HFF-Myc (cell line): ENCODE measurements around the gene A3GALT2.

ENCODE experiments used
- DNase-seq: peaks from one replicate; pipeline ENCODE4 v3.0.0-alpha.2; 2011; ENCODE audit warnings: low read depth; ENCODE audit errors: extremely low read depth
- H3K4me3 ChIP-seq: replicated peaks from 2 replicates; pipeline ENCODE4 v1.5.1; 2011; ENCODE audit warnings: low read depth, mild to moderate bottlenecking, control low read depth, low read length
- TF ChIP-seq, protein P1 (sequence below): IDR thresholded peaks from 2 replicates; pipeline ENCODE4 v1.5.1; 2012; ENCODE audit warnings: mild to moderate bottlenecking, low read depth, low read length, control low read depth; ENCODE audit errors: missing control alignments

Gene A3GALT2

DNA sequence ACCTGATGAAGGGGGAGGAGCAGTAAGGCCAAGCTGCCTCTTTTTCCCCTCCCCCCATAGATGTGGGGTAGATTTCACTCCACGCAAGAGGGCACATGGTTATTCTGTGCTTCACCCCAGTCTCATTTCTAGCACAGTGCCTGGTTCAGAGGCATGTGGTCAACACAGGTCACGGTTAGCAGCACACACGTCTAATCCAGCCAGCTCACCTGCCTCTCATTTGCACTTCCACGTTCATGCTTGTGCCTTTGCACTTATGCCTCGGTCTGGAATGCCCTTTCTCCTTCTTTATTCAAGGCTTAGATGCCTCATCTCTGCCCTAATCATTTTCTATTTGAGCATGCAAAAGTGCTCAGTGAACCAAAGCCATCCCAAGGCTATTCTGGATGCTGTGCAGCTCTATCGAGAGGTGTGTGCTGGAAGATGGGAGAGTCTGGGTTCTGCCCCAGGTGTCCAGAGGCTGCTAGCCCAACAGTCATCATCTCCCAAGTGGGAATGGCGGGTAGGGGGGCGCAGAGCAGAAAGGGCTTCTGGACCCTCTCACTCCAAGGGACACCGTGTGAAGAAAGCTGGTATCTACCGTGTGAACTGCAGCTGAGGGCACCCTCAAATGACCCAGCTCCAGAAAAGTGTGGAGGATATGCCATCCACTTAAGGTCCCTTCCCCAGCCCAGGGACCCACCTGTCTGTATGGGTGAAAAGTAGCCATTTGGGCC lies 2.1 kb upstream of the A3GALT2 start:
- TF ChIP-seq, protein P1, sequence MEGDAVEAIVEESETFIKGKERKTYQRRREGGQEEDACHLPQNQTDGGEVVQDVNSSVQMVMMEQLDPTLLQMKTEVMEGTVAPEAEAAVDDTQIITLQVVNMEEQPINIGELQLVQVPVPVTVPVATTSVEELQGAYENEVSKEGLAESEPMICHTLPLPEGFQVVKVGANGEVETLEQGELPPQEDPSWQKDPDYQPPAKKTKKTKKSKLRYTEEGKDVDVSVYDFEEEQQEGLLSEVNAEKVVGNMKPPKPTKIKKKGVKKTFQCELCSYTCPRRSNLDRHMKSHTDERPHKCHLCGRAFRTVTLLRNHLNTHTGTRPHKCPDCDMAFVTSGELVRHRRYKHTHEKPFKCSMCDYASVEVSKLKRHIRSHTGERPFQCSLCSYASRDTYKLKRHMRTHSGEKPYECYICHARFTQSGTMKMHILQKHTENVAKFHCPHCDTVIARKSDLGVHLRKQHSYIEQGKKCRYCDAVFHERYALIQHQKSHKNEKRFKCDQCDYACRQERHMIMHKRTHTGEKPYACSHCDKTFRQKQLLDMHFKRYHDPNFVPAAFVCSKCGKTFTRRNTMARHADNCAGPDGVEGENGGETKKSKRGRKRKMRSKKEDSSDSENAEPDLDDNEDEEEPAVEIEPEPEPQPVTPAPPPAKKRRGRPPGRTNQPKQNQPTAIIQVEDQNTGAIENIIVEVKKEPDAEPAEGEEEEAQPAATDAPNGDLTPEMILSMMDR: no peak
- DNase-seq: no peak
- H3K4me3 ChIP-seq: no peak overlapping the region

DNA sequence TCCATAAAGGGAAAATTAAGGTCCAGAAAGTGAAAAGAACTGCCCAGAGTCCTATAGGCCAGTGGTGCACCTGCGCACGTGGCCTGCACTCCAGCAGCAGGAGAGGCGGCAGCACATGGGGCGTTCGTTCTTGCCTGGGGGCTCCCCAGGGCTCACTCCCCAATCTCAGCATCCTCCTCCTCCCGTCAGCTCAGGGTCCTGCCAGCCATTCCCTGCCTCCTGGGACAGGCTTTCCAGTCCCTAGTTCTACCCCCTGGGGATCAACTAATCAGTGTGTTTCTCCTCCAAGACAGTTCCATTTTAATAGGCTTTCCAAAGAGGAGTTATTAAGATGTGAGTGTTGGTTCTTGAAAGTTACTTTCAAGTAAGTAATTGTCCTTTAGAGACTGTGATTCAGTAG lies 1.2 kb upstream of the A3GALT2 start:
- no peak overlapping the region for H3K4me3 ChIP-seq
- TF ChIP-seq, protein P1: no peak
- no peak for DNase-seq

DNA sequence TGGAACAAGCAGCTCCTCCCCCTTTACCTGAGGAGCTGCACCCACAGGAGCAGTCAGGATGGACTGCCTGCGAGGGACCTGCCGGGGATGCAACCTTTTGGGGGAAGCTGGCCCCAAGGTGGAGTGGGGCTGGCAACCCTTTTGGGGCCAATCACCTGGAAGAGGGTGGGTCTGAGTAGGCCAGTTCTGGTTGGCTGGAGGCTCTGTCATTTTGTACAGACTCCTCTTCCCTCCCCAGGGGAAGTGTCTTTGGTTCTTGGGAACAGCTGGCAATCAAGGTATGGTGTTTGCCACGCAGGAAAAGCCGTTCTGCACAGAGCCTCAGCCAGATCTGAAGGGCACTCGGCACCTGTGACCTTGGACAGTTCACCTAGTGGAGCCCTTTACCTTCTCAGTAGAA lies 280 bp upstream of the A3GALT2 start:
- DNase-seq: no peak
- TF ChIP-seq, protein P1: no peak
- H3K4me3 ChIP-seq: no peak overlapping the region

DNA sequence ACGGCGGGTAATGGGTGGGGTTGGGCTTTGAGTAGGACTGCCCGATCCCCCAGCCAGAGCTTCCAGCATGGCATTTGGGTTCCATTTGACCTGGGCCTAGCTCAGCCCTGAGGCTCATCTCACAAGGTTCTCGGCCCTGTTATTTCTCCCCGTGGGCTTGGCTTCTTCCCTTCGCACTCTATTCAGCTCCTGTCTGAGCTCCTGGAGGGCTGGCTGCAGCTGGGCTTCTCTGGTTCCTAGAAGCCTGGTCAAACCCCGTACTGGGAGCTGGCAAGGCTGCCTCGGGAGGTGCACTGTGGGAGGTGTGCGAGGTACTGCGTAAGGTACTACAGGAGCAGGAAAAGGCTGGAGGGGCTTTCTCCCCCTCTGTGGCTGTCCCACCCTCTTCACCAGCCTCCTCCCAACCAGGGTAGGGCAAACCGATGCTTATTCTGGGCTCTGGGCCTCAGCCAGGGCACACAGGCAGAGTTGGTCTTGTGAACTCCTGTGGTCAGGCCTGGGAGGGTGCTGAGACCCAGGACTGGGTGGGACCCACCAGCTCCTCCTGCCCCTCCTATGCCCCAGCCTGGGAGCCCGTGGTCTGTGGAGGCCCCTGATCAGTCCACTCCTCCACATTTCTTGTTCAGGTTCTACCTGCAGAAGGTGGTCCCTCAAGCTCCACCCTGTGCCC lies 814 bp downstream of the A3GALT2 start:
- TF ChIP-seq, protein P1: no peak
- no peak for DNase-seq
- H3K4me3 ChIP-seq: no peak overlapping the region

DNA sequence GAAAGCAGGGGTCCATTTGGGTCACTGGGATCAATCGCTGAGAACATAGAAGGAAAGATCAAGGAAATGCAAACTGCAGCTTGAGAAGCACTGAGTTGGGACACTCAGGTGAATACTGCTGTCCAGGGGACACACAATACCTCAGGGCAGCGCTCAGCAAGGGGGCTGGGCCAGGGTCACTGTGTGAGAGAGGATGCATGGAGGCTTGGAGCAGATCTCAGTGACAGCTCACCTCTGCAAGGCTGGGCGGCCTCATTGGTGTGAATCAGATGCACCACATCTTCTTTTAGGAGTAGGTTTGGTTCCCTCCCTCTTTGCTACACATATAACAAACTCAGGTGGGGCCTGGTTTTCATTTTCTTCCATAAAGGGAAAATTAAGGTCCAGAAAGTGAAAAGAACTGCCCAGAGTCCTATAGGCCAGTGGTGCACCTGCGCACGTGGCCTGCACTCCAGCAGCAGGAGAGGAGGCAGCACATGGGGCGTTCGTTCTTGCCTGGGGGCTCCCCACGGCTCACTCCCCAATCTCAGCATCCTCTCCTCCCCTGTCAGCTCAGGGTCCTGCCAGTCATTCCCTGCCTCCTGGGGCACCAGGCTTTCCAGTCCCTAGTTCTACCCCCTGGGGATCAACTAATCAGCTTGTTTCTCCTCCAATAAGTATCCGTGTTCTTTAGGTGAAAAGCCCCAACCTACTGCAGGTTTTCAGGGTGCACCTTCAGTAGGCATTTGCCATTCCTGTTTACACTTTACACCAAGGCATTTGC lies 1.5 kb downstream of the A3GALT2 start:
- no peak for DNase-seq
- H3K4me3 ChIP-seq: no peak overlapping the region
- TF ChIP-seq, protein P1: no peak

DNA sequence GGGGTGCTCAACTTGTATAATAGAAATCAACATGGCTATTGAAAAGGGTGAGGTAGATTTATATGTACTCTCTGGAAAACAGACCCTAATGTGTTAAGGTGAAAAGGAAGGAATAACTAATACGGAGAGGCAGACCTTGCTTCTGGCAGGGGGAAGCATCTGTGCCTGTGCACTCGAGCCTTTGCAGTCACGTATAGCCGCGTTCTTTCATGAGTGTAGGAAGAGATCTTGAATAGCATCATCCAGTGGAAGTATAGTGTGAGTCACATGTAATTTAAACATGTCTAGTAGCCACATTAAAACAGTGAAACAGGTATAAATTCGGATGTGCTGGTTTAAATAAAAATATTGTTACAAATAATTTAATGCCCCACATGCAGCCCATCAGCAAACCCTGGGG lies 3.0 kb downstream of the A3GALT2 start:
- TF ChIP-seq, protein P1: no peak
- H3K4me3 ChIP-seq: no peak overlapping the region
- DNase-seq: no peak
